DLD1 (cell line): Measurements from ENCODE around the gene OR2L8.

ENCODE experiments used
- in situ Hi-C: cut with HindIII; loops from 2 replicates; pipeline ENCODE4 v1.10.0; 2017; ENCODE audit warnings: low sequenced_read_pairs

Gene OR2L8

DNA sequence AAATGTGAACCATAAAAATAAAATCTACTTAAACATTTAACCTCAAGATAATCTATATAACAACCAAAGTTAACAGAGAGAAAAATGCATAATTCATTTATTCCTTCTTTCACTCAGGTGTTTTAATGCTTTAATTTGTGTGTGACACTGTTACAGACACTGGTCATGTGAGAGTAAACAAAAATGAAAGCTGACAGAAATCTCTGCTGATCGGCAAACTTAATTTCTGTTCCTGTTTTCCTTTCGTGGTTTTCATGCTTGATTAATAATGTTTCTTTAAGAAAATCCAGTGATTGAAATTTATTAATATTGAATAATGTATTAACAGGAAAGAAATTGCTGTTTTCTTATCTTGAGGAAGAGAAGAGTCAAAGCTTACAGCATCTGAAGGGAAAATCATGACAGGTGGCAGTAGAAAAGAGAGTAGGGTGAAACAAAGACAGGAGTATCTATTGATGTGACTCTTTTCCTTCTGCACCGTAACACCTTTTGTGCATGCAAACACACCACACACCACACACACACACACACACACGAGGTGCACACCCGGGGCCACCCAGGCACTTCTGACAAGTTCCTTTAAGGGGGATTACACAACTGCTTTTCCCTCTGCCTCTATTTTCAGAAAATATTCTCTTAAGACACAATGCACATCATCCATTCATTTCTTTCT is 18.0 kb downstream of the OR2L8 start:
- in situ Hi-C loops, result no loop called here

DNA sequence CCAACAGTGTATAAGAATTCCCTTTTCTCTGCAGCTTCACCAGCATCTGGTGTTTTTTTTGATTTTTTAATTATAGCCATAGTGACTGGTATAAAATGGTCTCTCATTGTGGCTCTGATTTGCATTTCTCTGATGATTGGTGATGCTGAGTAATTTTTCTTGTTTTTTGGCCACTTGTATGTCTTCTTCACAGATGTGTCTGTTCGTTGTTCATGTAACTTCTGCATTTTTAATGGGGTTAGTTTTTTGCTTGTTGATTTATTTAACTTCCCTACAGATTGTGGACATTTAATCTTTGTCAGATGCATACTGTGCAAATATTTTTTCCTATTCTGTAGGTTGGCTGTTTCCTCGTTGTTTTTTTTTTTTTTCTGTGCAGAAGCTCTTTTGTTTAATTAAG is 44.3 kb downstream of the OR2L8 start:
- in situ Hi-C loops, result no loop called here

- in situ Hi-C loops, result no loop called here
Observed at GRCh38 chr1:247998811-247999210, 50.2 kb downstream of the OR2L8 start.
